HG02884 (cell line): ENCODE measurements around the gene WNT9B.

Experiments
- ATAC-seq: cut with Tn5 transposase; IDR thresholded peaks from one replicate; pipeline ENCODE4 v1.9.1; 2021; ENCODE audit warnings: mild to moderate bottlenecking, moderate library complexity; ENCODE audit not compliant: unreplicated experiment

The WNT9B gene

DNA sequence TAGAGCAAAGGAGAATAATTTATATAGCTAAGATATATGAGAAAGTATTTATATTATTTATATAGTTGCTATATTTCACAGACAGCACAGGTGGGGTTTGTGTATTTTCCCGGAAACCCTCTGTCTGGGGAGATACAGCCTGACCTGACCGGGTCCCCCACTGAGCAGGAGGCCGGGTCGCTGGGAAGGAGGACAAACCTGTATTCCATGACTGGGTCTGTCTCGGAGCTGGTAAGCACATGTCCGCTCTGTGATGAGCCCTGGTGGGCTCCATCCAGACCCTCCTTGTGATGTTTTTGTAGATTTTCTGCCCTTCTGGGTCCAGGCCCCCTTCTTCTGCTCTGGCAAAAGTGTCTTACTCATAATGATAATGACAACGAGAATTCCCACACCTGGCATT, 27.7 kb downstream of the WNT9B start:
- no peak for ATAC-seq

DNA sequence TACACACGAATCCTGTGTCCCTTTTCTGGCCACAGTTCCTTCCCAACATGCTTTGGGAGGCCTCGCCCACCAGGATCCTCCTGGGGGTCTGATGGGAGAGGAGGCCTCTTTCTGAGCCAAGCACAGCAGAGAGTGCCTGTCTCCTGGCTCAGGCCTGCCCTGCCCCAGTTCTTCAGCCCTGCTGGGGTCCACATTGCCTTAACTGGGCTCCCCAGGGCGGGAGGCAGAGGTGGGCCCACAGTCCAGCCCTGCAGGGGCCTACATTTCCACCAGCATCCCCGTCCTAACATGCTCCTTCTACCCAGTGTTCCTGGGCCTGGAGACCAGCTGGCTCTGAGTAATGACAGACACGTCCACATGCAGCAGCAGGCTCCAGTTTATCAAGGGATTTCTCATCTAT, 29.6 kb downstream of the WNT9B start:
- no peak for ATAC-seq

DNA sequence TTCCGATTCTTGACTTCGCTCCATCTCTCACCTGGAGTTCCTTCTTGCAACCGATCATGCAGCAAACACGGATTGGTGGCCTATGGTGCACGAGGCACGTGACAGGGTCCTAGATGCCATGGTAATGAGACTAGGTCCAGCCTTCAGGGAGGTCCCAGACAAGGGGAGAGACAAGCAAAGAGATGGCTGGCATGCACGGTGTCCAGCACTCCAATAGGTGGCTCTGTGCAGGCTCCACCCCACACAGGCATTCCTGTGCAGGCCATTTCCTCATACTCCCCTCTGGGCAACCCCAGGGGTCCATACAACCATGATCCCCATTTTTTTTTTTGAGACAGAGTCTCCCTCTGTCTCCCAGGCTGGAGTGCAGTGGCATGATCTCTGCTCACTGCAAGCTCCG, 31.3 kb downstream of the WNT9B start:
- no peak for ATAC-seq

DNA sequence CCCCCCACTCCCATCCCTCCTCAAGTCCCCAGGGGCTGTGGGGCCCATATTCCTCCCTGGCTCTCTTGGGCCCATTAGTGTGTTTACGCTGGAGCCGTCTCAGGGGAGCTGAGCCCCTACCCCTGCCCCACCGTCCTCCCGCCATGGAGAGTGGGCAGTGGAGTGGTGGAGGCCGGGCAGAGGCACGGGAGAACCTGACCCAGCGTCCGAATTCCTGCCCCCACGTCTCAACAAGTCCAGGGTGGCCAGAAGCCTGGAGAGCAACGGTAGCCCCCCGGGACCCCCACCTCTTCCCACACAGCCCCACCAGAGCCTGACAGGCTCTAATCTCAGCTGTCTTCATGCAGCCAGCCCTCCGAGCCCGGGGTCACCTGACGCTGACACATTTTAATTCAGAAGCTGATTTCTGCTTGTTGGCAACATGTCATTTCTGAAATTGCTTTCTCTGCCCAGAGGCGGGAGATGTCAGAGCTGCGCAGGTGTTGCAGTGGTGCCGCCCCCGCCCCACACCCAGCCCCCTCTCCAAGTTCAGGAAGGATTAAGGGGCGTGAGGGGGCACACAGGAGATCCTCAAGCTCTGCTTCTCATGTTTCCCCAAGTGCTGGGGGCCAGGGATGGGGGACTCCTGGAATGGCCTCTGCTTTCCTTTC, 32.6 kb downstream of the WNT9B start:
- no peak for ATAC-seq

DNA sequence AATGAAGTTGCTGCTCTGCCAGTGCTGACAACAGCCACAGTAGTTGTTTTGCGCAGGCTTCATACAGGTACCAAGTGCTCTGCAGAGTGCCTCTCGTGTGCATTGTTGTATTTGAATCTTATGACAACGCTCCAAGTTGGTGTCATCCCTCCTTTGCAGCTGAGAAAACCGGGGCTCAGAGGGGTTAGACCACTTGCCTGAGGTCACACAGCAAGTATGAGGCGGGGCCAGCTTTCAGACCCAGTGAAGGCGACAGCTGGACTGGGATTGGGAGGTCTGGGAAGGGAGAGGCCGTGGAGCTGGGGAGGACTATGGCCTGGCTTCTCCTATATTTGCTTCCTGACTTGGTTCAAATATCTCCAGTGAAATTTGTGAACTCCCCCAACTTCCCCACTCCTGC, 33.2 kb downstream of the WNT9B start:
- ATAC-seq: no peak

DNA sequence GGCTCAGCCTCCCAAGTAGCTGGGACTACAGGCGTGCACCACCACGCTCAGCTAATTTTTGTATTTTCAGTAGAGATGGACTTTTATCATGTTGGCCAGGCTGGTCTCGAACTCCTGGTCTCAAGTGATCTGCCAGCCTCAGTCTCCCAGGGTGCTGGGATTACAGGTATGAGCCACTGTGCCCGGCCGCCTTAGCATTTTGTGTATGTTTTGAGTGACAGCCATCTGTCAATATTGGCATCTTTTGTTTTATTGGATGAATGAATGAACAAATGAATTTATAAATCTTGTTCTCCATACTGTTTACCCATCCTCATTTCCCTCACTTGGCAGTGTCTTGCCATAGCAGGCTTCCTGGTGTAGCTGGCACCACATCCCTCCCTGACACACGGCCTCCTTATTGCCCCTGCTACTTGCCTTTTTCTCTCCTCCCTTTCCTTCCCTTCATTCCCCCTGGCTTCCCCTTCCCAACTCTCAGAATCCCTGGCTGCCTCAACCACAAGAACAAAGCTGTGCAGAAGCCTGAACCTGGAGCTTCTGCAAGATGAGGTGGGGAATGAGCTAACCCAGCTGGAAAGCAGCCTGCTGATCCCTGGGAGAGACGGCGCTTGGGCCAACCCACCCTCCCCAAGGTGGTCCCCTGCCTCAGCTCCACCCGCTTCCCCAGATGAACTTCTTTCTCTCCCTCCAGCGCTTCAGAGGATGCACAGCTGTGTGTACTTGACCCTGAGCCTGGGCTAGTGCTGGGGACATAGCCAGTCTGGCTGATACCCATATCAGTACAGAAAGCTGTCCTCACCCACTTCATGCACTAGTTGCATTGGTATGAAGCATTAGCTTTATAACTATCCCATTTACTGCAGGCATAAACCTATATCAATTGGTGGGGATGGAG, 34.3 kb downstream of the WNT9B start:
- no peak for ATAC-seq

DNA sequence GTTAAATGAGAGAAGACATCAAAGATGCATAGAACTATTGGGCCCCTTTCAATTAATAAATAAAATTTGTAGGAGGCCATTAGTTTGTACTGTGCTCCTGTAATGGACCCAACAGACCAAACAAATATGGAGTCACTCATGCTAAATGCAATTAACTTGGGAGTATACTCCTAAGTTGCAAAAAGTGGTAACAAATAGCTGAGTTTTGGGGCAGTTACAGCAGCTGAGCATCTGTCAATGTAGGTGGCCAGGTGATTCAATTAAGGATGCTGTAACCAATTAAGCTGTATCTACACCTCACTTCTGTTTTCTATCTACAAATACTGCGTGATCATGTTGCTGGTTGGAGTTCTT, 34.9 kb downstream of the WNT9B start:
- ATAC-seq: no peak

DNA sequence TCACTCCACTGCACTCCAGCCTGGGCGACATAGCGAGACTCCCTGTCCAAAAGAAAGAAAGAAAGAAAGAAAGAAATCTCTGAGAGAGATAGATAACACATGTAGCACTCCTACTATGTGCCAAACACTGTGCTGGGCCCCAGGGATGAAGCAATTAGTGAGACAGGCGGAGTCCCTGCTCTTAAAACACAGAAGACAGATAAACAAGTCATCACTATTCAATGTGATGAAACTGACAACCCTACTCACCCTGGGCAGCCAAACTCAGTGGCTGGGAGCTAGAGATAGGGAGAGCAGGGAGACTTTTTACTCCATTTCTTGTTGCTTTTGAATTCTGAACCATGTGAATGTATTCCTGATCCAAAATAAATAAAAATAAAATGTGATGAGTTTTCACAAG, 36.3 kb downstream of the WNT9B start:
- ATAC-seq: no peak

DNA sequence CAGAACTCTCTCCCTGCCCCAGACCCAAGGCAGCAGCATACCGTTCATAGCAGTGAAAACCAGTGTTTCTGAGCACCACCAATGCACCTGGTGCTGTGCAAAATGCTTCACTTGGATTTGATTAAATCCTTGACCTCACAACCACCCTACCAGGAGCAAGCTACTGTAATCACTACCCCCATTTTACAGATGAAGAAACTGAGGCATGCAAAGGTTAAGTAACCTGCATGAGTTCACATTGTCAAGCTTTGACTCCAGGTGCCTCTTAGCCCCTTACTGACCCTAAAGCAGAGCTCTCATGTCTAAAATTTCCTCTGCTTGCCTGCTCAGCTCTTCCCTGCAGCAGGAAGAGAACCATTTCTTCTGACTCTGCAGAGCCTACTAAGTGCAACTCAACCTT, 37.3 kb downstream of the WNT9B start:
- no peak for ATAC-seq

DNA sequence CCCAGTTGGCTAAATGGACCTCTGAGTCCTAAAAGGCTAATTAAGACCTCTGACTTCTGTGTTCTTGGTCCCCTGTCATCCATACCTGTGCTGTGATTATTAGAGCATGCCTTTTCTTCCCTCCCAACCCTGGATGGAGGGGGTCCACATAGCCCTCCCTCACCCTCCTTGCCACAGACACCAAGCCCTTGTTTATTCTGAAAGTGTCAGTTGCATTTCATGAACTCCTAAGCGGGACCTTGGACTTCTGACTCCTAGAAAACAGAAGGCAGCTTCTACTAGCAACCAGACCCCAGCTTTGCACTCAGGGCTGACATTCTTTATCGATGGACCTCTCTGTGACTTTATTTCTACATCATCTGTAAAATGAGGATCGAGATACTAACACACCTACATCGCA, 38.1 kb downstream of the WNT9B start:
- ATAC-seq: no peak

DNA sequence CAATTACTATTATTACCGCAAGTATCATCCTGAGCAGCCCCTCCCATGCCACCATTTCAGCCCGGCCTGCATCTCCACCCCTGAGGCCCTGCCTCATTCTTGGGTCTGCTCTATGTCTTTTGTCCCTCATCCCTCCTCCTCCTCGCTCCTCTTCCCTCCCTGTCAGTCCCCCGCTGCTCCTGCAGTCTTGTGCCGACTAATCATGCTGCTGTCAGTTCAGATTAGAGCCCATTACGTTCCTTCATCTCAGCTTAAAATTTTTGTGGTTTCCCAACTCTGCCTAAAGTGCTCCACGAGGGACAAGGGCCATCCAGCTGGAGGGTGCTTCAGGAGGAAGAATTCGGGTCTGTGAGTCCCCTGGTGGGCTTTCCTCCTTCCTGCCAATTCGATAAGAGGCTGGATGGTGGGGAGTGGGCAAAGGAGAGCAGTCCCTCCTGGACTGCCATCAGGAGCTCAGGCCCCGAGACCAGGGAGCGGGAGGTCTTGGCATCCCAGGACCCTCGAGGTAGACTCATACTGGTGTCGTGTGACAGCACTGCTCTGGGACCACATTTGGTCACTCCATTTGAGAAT, 38.7 kb downstream of the WNT9B start:
- ATAC-seq: no peak

DNA sequence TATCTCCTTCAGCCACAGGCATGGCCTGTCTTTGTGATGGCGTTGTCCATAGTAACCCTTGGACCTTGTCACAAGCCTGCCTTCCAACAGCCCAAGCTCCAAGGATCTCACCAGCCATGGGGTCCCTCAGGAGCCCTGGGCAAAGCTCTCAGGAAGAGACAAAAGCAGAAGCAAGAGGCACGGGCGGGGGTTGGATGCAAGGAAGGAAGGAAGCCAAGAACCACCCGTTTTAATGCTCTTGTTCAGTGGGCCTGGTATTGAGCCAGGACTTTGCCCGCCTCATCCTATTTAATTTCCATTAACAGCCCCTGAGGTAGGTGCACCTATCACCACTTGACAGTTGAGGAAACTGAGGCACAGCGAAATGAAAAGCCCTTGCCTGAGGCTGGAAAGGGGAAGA, 39.3 kb downstream of the WNT9B start:
- ATAC-seq: no peak

DNA sequence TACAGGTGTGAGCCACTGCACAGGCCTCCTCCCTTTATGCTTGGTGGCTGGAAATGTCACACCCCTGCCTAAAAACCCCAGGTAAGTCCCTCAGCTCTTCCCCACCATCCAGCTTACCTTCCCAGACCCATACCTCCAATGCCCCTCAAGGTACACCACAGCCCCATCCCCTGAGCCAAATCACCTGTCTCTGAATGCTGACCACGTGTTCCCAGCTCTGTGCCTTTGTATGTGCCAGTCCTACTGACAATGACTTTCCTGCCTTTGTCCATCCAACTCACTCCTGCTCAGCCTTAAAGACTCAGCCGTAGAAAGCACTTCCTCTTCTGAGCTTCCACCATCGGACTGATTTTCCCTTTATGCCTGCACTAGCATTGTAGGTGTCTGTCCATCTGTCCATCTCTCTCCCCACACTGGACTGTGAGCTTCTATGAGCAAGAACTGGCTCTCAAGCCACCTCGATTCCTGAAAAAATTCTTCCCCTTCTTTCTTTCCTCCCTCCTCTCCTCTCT, 40.9 kb downstream of the WNT9B start:
- no peak for ATAC-seq

DNA sequence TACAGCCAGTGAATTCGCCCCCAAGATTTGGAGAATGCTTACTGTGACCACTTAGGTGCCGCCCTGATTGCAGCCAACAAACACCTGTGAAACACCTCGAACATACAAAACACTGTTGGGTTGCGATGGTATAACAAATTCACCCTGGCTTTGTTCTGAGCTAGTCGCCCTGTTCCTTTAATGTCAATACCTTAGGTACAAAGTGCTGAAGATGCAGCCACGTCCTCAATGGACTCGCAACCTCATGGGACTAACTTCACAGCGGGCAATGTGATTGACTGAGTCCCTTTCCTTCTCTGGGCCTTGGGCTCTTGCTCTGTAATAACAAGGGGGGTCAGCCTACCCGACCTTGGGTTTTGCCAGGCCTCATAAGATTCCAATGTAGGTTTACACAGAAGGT, 42.6 kb downstream of the WNT9B start:
- ATAC-seq: no peak

DNA sequence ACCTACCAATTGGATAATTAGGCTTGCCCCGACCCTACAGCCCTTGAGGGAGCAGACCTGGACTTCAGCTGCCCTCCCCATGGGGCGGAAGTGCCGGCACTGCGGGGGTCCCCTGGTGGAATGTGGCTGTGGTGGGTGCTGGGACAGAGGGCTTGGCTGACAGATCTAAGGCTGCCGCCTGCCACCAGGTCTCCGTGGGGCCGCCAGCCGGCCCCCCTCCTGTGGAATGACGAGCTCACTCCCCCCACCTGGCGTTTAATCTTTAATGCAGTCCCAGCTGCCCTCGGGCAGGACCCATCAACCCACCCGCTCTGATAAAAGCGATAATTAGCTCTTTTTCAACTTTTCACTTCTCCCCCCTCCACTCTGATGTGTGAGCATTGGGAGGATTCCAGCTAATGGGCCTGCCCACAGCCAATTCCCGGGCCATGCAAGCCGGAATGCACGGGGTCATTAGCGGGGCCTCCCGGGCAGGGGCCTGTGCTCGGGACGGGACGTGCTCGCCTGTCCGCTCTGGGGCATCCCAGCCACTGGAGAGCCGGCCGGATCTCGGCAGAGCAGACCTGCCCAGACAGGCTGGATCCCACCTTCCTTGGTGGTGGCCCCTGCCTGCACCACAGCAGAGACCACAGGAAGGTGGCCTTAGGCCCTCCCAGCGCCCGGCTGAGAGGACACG, 43.2 kb downstream of the WNT9B start:
- no peak for ATAC-seq

DNA sequence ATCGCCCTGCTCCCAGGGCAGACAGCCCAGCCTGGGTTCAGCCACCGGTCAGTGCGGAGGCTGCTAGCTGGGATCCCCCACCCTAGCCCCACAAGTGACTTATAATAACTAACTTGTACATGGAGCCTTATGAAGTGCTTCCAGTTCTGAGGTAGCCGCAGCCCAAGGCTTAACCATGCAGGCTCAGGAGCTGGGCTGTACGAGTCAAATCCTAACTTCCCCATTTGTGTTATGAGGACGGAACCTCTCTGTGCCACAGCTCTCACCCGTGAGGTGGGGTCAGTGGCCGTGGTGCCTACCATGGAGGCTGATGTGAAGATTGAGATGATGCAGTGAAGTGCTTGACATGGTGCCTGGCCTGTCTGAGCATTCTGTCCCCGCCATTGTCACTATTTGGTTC, 43.8 kb downstream of the WNT9B start:
- no peak for ATAC-seq

DNA sequence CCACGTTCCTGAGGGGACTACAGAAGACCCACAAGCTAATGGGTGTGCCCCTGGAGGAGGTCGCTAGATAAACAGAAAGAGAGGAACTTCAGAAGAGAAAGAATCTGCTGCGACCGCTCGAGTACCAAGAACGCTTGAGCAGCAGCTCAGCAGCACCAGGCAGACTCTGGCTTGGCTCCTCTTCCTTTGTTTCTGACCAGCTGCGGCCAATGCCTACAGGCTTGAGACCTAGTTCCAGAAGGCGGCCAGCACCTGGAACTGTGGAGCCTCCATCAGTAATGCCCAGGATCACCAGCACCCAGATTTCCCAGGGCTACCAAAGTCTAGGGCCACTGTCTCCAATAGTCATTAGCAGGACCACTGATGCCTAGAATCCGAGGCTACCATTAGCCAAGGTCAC, 45.6 kb downstream of the WNT9B start:
- ATAC-seq: no peak

DNA sequence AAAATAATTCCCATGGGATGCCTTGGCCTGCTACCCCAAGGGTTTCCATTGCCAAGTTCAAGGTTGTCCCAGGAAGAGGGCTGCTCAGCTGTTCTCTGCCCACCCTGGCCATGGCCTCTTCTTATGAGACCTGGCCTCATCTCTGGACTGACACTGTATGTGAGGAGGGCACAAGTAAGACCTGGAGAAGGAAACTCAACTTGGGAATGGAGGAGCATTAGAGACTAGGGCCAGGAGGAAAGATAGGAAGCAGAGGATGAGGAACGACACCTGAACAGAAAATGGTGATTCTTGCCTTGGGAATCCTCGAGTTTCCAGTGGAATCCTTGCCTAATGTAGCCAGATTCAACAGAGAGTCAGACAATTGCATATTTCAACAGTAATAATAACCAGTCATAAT, 47.0 kb downstream of the WNT9B start:
- ATAC-seq: no peak

DNA sequence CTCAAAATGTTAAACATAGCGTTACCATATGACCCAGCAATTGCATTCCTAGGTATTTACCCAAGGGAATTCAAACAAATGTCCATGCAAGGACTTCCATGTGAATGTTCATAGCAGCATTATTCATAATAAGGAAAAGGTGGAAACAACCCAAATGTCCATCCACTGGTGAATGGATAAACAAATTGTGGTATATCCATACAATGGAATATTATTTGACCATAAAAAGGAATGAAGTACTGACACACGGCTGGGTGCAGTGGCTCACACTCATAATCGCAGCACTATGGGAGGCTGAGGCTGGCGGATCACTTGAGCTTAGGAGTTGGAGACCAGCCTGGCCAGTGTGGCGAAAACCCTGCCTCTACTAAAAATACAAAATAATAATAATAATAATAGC, 47.5 kb downstream of the WNT9B start:
- ATAC-seq: no peak

DNA sequence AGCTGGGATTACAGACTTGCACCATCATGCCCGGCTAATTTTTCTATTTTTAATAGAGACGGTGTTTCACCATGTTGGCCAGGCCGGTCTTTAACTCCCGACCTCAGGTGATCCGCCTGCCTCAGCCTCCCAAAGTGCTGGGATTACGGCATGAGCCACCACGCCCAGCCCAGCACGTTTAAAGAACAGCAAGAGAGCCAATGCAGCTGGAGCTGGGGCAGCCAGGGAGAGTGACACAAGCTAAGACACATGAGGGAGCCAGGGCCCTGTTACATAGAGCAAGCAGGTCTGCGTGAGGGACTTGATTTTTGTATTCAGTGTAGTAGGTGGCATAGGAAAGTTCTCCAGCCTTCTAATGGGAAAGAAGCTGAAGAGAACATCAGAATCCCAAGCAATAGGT, 49.9 kb downstream of the WNT9B start:
- ATAC-seq: no peak
